Omental fat pad (tissue), 4 donors: Measurements from ENCODE around the gene RAX. TPM values are rescaled to one million over a fixed set of nuclear protein-coding genes. Genes with fewer than 3 reads are reported as not detected.

Source experiments
- ATAC-seq: fragments of 150-250 bp; one replicate; pipeline ENCODE4 v1.9.1; 2016; ENCODE audit warnings: mild to moderate bottlenecking, moderate library complexity; ENCODE audit not compliant: low FRiP score
- DNase-seq: peaks from one replicate; pipeline ENCODE4 v3.0.0-alpha.2; 2019; ENCODE audit warnings: low spot score
- CTCF ChIP-seq, 3 donors: fragments of 450-650 bp; IDR thresholded peaks; one replicate each; pipeline ENCODE4 v1.5.1; 2016 to 2017; ENCODE audit warnings: antibody characterized with exemption in 3 of 3, mild to moderate bottlenecking in 3 of 3, moderate library complexity in 2 of 3
- total RNA-seq, 4 donors: library from RNA; depleted of rRNA; stranded (reverse); fragments of >200 nt; gene quantifications; one replicate each; pipeline ENCODE4 v1.1.0, GENCODE V29; 2016

RAX gene
- total RNA-seq, 4 donors from 2014 or later, result not detected

GRCh38 chr18:59220164-59220783 is 53.0 kb downstream of the RAX start:
- TF ChIP-seq CTCF (IDR thresholded peaks at IDR 0.05), result no peak
- ATAC-seq, result no peak
- DNase-seq, result no peak

- TF ChIP-seq CTCF (IDR thresholded peaks at IDR 0.05), result no peak
- DNase-seq, result no peak
- ATAC-seq, result no peak
Observed at GRCh38 chr18:59219672-59220163, 53.5 kb downstream of the RAX start, which contains the start of gene GRP. TSS of gene GRP (plus strand) at chr18:59220158. CDS start at chr18:59220266, 108 bp downstream.

- DNase-seq (no peak), ATAC-seq (no peak)
- no peak for TF ChIP-seq CTCF (IDR thresholded peaks at IDR 0.05)
Observed at GRCh38 chr18:59218018-59218417, 55.2 kb downstream of the RAX start.

Other genes starting within 250 kb of the RAX start
- 10 to 100 TPM; 13.6 to 34.9 (median 20.5) TPM for gene SEC11C, start 133.6 kb downstream of the RAX start, total RNA-seq
- gene GRP, start 53.3 kb downstream of the RAX start, total RNA-seq, result not detected
- gene CPLX4, start 45.2 kb upstream of the RAX start, total RNA-seq, result under 1 TPM in 1 of 4 donors, not detected in 3; 0.46 TPM
- 100 to 1,000 TPM in 1 of 4 donors, 10 to 100 TPM in 3; 78.7 to 100 (median 95.0) TPM for gene LMAN1, start 85.8 kb upstream of the RAX start, total RNA-seq